ENCODE results near the gene CHRNA4. TPM values are rescaled to one million over a fixed set of nuclear protein-coding genes. Genes with fewer than 3 reads are reported as not detected.

Gene CHRNA4
- total RNA-seq, 1 experiment from 2014 or later = 2.4 TPM

- intact Hi-C loops (cut with micrococcal nuclease; ENCODE audit: unreplicated experiment) = no loop called here
- CTCF ChIA-PET = no interaction called here
- POLR2A ChIA-PET = no interaction called here
- H3K36me3 ChIP-seq (ENCODE audit: control insufficient read depth, insufficient read depth, low read length) = no peaks in the 10 kb centered on the region
- no peak overlapping the region for H3K27ac ChIP-seq (ENCODE audit: low read length)
- peaks cover 7% of the 10 kb centered on the region; the same call in 1 of the 2 replicates for H3K9me3 ChIP-seq (ENCODE audit: control insufficient read depth, insufficient read depth, low read depth, low read length)
- H3K4me1 ChIP-seq (ENCODE audit: control insufficient read depth, insufficient read depth, low read length) = peaks cover 3% of the 10 kb centered on the region; the same call in 1 of the 2 replicates
- DNase-seq (ENCODE audit: low read depth, low spot score) (no peak), ATAC-seq (no peak)
- H3K27me3 ChIP-seq (ENCODE audit: control insufficient read depth, insufficient read depth, low read length) = 0 out of 2 replicates have a peak, but pooled peaks cover 2% of the 10 kb centered on the region
- no peak overlapping the region for H3K4me3 ChIP-seq (ENCODE audit: low read depth in 2 of 2, low read length in 2 of 2)
- in situ Hi-C loops (cut with HindIII; ENCODE audit: low pct_unique_long_range_greater_than_20kb, low sequenced_read_pairs) = no loop called here
- no peak for TF ChIP-seq SIN3A (IDR thresholded peaks at IDR 0.05; ENCODE audit: borderline replicate concordance, insufficient read depth, low read depth, low read length)
- TF ChIP-seq POLR2AphosphoS5 (IDR thresholded peaks at IDR 0.05; ENCODE audit: low read depth, low read length) = no peak
- no peak for TF ChIP-seq REST (IDR thresholded peaks at IDR 0.05; ENCODE audit: insufficient read depth in 1 of 2, low read depth in 2 of 2, low read length in 1 of 2)
- no peak for TF ChIP-seq CTCF (IDR thresholded peaks at IDR 0.05)
- TF ChIP-seq TCF7L2 (IDR thresholded peaks at IDR 0.05; ENCODE audit: low read depth, low read length) = no peak
- no TSS peak for BruUV-seq (replicated peaks)
Observed at GRCh38 chr20:63305393-63305792, 55.8 kb downstream of the CHRNA4 start.

- intact Hi-C loops (cut with micrococcal nuclease; ENCODE audit: unreplicated experiment) = no loop called here
- H3K36me3 ChIP-seq (ENCODE audit: control insufficient read depth, insufficient read depth, low read length) = no peaks in the 10 kb centered on the region
- no peak for TF ChIP-seq TCF7L2 (IDR thresholded peaks at IDR 0.05; ENCODE audit: low read depth, low read length)
- H3K9me3 ChIP-seq (ENCODE audit: control insufficient read depth, insufficient read depth, low read depth, low read length) = peaks cover 7% of the 10 kb centered on the region; the same call in 1 of the 2 replicates
- in situ Hi-C loops (cut with HindIII; ENCODE audit: low pct_unique_long_range_greater_than_20kb, low sequenced_read_pairs) = no loop called here
- no peak overlapping the region for H3K4me3 ChIP-seq (ENCODE audit: low read depth in 2 of 2, low read length in 2 of 2)
- POLR2A ChIA-PET = no interaction called here
- DNase-seq (ENCODE audit: low read depth, low spot score) (no peak), ATAC-seq (no peak)
- 0 out of 2 replicates have a peak, but pooled peaks cover 2% of the 10 kb centered on the region for H3K27me3 ChIP-seq (ENCODE audit: control insufficient read depth, insufficient read depth, low read length)
- BruUV-seq (replicated peaks) = no TSS peak
- CTCF ChIA-PET = no interaction called here
- H3K4me1 ChIP-seq (ENCODE audit: control insufficient read depth, insufficient read depth, low read length) = peaks cover 3% of the 10 kb centered on the region; the same call in 1 of the 2 replicates
- H3K27ac ChIP-seq (ENCODE audit: low read length) = no peak overlapping the region
Observed at GRCh38 chr20:63303095-63303666, 58.0 kb downstream of the CHRNA4 start.

- ChIA-PET CTCF (no interaction called here), POLR2A (no interaction called here)
- in situ Hi-C loops (cut with HindIII; ENCODE audit: low pct_unique_long_range_greater_than_20kb, low sequenced_read_pairs) = no loop called here
Observed at GRCh38 chr20:63301671-63302070, 59.5 kb downstream of the CHRNA4 start.

More at GRCh38 chr20:63301671-63302070, 59.5 kb downstream of the CHRNA4 start:
- no TSS peak for BruUV-seq (replicated peaks)
- Histone ChIP-seq H3K27ac (ENCODE audit: low read length) (no peak overlapping the region), H3K4me1 (ENCODE audit: control insufficient read depth, insufficient read depth, low read length) (peaks cover 3% of the 10 kb centered on the region; the same call in 1 of the 2 replicates), H3K36me3 (ENCODE audit: control insufficient read depth, insufficient read depth, low read length) (no peaks in the 10 kb centered on the region), H3K4me3 (ENCODE audit: low read depth in 2 of 2, low read length in 2 of 2) (no peak overlapping the region), H3K9me3 (ENCODE audit: control insufficient read depth, insufficient read depth, low read depth, low read length) (peaks cover 7% of the 10 kb centered on the region; the same call in 1 of the 2 replicates), H3K27me3 (ENCODE audit: control insufficient read depth, insufficient read depth, low read length) (0 out of 2 replicates have a peak, but pooled peaks cover 2% of the 10 kb centered on the region)
- DNase-seq (ENCODE audit: low read depth, low spot score) = no peak
- intact Hi-C loops (cut with micrococcal nuclease; ENCODE audit: unreplicated experiment) = no loop called here
- ATAC-seq = no peak
- TF ChIP-seq TCF7L2 (IDR thresholded peaks at IDR 0.05; ENCODE audit: low read depth, low read length) (no peak), SIN3A (IDR thresholded peaks at IDR 0.05; ENCODE audit: borderline replicate concordance, insufficient read depth, low read depth, low read length) (no peak), POLR2AphosphoS5 (IDR thresholded peaks at IDR 0.05; ENCODE audit: low read depth, low read length) (no peak), REST (IDR thresholded peaks at IDR 0.05; ENCODE audit: insufficient read depth in 1 of 2, low read depth in 2 of 2, low read length in 1 of 2) (no peak), CTCF (IDR thresholded peaks at IDR 0.05) (no peak)
